Spleen (tissue), 11 donors: ENCODE data around the gene NPLOC4. TPM values are rescaled to one million over a fixed set of nuclear protein-coding genes. Genes with fewer than 3 reads are reported as not detected.
A peak's percentile ranks its signal among the peaks of the same experiment; 100 is the strongest.

ENCODE experiments used
- DNase-seq: peaks from one replicate; pipeline ENCODE4 v3.0.0-alpha.2; 2020
- H3K27ac ChIP-seq, 8 donors: fragments of 200-600 bp; sonication (generic) in 7 of 8; 1 replicate in 4 of 8; 2 replicates in 4 of 8; pipeline versions ENCODE4 v1.5.0 to v1.8.0; 2016 to 2021; ENCODE audit warnings: inconsistent platforms in 4 of 8, mild to moderate bottlenecking in 4 of 8, moderate library complexity in 1 of 8
- H3K27me3 ChIP-seq, 7 donors: fragments of 200-600 bp; sonication (generic) in 6 of 7; replicated peaks in 1 of 7; 1 replicate in 4 of 7; 2 replicates in 3 of 7; pipeline versions ENCODE4 v1.5.0 to v1.8.0; 2016 to 2021; ENCODE audit warnings: inconsistent platforms in 3 of 7, mild to moderate bottlenecking in 1 of 7
- H3K36me3 ChIP-seq, 6 donors: fragments of 200-600 bp; sonication (generic) in 5 of 6; 1 replicate in 4 of 6; 2 replicates in 2 of 6; pipeline versions ENCODE4 v1.5.0 to v1.8.0; 2016 to 2021; ENCODE audit warnings: inconsistent platforms in 2 of 6
- H3K4me1 ChIP-seq, 6 donors: fragments of 200-600 bp; sonication (generic) in 5 of 6; 1 replicate in 3 of 6; 2 replicates in 3 of 6; pipeline versions ENCODE4 v1.5.0 to v1.8.0; 2016 to 2021; ENCODE audit warnings: inconsistent platforms in 3 of 6
- H3K4me3 ChIP-seq, 8 donors: fragments of 200-600 bp; sonication (generic) in 7 of 8; 1 replicate in 4 of 8; 2 replicates in 4 of 8; pipeline versions ENCODE4 v1.5.0 to v1.8.0; 2016 to 2021; ENCODE audit warnings: inconsistent platforms in 4 of 8, mild to moderate bottlenecking in 4 of 8, moderate library complexity in 2 of 8
- H3K9me3 ChIP-seq, 8 donors: fragments of 200-600 bp; sonication (generic) in 7 of 8; 1 replicate in 4 of 8; 2 replicates in 4 of 8; pipeline versions ENCODE4 v1.5.0 to v1.8.0; 2016 to 2021; ENCODE audit warnings: inconsistent platforms in 4 of 8
- CTCF ChIP-seq, 11 experiments: fragments of 200-600 bp in 7 of 11; fragments of 450-650 bp in 4 of 11; sonication (generic) in 4 of 11; IDR thresholded peaks in 8 of 11; conservative IDR thresholded peaks in 3 of 11; 1 replicate in 7 of 11; 2 replicates in 4 of 11; pipeline versions ENCODE4 v1.4.0 to v1.8.0; 2016 to 2021; ENCODE audit warnings: antibody characterized with exemption in 11 of 11, inconsistent platforms in 4 of 11, mild to moderate bottlenecking in 1 of 11
- POLR2A ChIP-seq, 3 donors: fragments of 450-650 bp; IDR thresholded peaks; one replicate each; pipeline ENCODE4 v1.5.1; 2017; ENCODE audit warnings: antibody characterized with exemption in 3 of 3, mild to moderate bottlenecking in 1 of 3
- POLR2AphosphoS5 ChIP-seq, 3 donors: sonication (generic); formaldehyde crosslinking; IDR thresholded peaks; one replicate each; pipeline ENCODE4 v1.5.1; 2017; ENCODE audit warnings: antibody characterized with exemption in 3 of 3
- WGBS, 5 donors: extraction: QIAGEN DNeasy Blood & Tissue Kit in 3 of 5; methylation state at CpG; one replicate each; pipeline versions ENCODE4 v1.1.5 to v1.1.7; 2013 to 2018; 5-methylcytosine and 5-hydroxymethylcytosine counted together
- intact Hi-C: fragments of 100-400 bp; cut with DNase I; formaldehyde crosslinking; loops from one replicate; pipeline ENCODE4 v1.15.0; 2023; ENCODE audit warnings: low total_unique reads
- polyA plus RNA-seq, 3 donors: library from polyadenylated mRNA; stranded (reverse); fragments of 200-250 nt; gene quantifications; one replicate each; pipeline ENCODE4 v1.2.1, GENCODE V29; 2013
- total RNA-seq, 7 donors: library from RNA; depleted of rRNA in 3 of 7; stranded (reverse); fragments of >200 nt in 3 of 7; fragmentation: NEBNext Ultra II Directional in 4 of 7; extraction: Animal tissue kit (Norgen Biotek cat#: 25700) in 4 of 7; gene quantifications; one replicate each; pipeline versions ENCODE4 v1.1.0 to v1.2.1, GENCODE V29; 2016 to 2021
- donor health status: healthy with polysubstance abuse.
- donor health status: DM: no; HTN: no; CAD: no; lungs with moderate emphysema.
- donor health status: DM: no; HTN: no; CAD: no.
- donor health status: Bipolar disorder and iron deficiency.
- donor health status: healthy.
- donor health status: DM: no; HTN: no; CAD: no.
- donor health status: DM: yes; HTN: yes; CAD: no.

The NPLOC4 gene
- total and polyA plus RNA-seq, 10 donors = 19.3 to 130 (median 81.3) TPM

GRCh38 chr17:81638683-81639082, 1.8 kb upstream of the NPLOC4 start:
- no peak for DNase-seq

GRCh38 chr17:81635973-81636504, 873 bp downstream of the NPLOC4 start:
- Histone ChIP-seq H3K27me3 (no peaks in the 10 kb centered on the region), H3K9me3 (no peaks in the 10 kb centered on the region), H3K27ac (peak overlapping the region; percentile 71 to 96 (median 90)), H3K4me1 (peaks cover 16 to 64% (median 46%) of the 10 kb centered on the region in 6 donors), H3K4me3 (peak overlapping the region; percentile 78 to 97 (median 87)), H3K36me3 (peaks cover 0 to 18% (median 0%) of the 10 kb centered on the region in 6 donors)
- TF ChIP-seq CTCF (IDR thresholded peaks at IDR 0.05 in 8 of 11, conservative IDR thresholded peaks at IDR 0.05 in 3 of 11) = no peak
- TF ChIP-seq POLR2AphosphoS5 (IDR thresholded peaks at IDR 0.05) = no peak
- no peak for TF ChIP-seq POLR2A (IDR thresholded peaks at IDR 0.05)
- whole genome bisulfite sequencing, 5 donors = 35 to 46% (median 45%) methylated on average over 18 of the region's 18 CpGs
- intact Hi-C loops = no loop called here
- no peak for DNase-seq

More at GRCh38 chr17:81638683-81639082, 1.8 kb upstream of the NPLOC4 start:
- H3K4me1 ChIP-seq = peaks cover 16 to 38% (median 35%) of the 10 kb centered on the region in 6 donors
- H3K4me3 ChIP-seq = no peak overlapping the region
- TF ChIP-seq CTCF (IDR thresholded peaks at IDR 0.05 in 8 of 11, conservative IDR thresholded peaks at IDR 0.05 in 3 of 11) = no peak
- no peak for TF ChIP-seq POLR2AphosphoS5 (IDR thresholded peaks at IDR 0.05)
- no peak for TF ChIP-seq POLR2A (IDR thresholded peaks at IDR 0.05)
- WGBS, 5 donors = 82 to 93% (median 88%) methylated on average over 4 of the region's 4 CpGs
- H3K27ac ChIP-seq = no peak overlapping the region
- H3K9me3 ChIP-seq = no peaks in the 10 kb centered on the region
- intact Hi-C loops = no loop called here
- H3K27me3 ChIP-seq = no peaks in the 10 kb centered on the region
- peaks cover 0 to 3% (median 0%) of the 10 kb centered on the region in 6 donors for H3K36me3 ChIP-seq

GRCh38 chr17:81635431-81635830, 1.5 kb downstream of the NPLOC4 start:
- H3K27me3 ChIP-seq = no peaks in the 10 kb centered on the region
- DNase-seq = no peak
- intact Hi-C loops = no loop called here
- TF ChIP-seq POLR2A (IDR thresholded peaks at IDR 0.05) (no peak), POLR2AphosphoS5 (IDR thresholded peaks at IDR 0.05) (no peak), CTCF (IDR thresholded peaks at IDR 0.05 in 8 of 11, conservative IDR thresholded peaks at IDR 0.05 in 3 of 11) (no peak)
- 83 to 92% (median 90%) methylated on average over 5 of the region's 5 CpGs for WGBS, 5 donors
- H3K4me1 ChIP-seq = peaks cover 16 to 70% (median 46%) of the 10 kb centered on the region in 6 donors
- peak overlapping the region in 4 of 8 donors; percentile 91 to 96 (median 94) for H3K27ac ChIP-seq
- H3K9me3 ChIP-seq = no peaks in the 10 kb centered on the region
- peaks cover 0 to 23% (median 0%) of the 10 kb centered on the region in 6 donors for H3K36me3 ChIP-seq
- peak overlapping the region in 6 of 8 donors; percentile 78 to 97 (median 86) for H3K4me3 ChIP-seq

- Histone ChIP-seq H3K9me3 (no peaks in the 10 kb centered on the region), H3K27me3 (no peaks in the 10 kb centered on the region), H3K4me1 (peaks cover 16 to 67% (median 38%) of the 10 kb centered on the region in 6 donors), H3K36me3 (peaks cover 0 to 63% (median 33%) of the 10 kb centered on the region in 6 donors), H3K27ac (no peak overlapping the region), H3K4me3 (no peak overlapping the region)
- intact Hi-C loops = no loop called here
- no peak for DNase-seq
- TF ChIP-seq POLR2A (IDR thresholded peaks at IDR 0.05) (no peak), CTCF (IDR thresholded peaks at IDR 0.05 in 8 of 11, conservative IDR thresholded peaks at IDR 0.05 in 3 of 11) (no peak), POLR2AphosphoS5 (IDR thresholded peaks at IDR 0.05) (no peak)
- WGBS, 5 donors = 59 to 83% (median 65%) methylated on average over 7 of the region's 7 CpGs
These were observed 5.4 kb downstream of the NPLOC4 start for GRCh38 chr17:81631482-81631881.
